HG03354 (cell line): ENCODE results near the gene ITGA8.

Experiments
- ATAC-seq: cut with Tn5 transposase; IDR thresholded peaks from one replicate; pipeline ENCODE4 v1.9.1; 2021; ENCODE audit warnings: mild to moderate bottlenecking; ENCODE audit not compliant: unreplicated experiment, poor library complexity, severe bottlenecking

The ITGA8 gene

GRCh38 chr10:15630353-15630752 lies 89.4 kb downstream of the ITGA8 start:
- no peak for ATAC-seq

- ATAC-seq = no peak
Measured at GRCh38 chr10:15627617-15628196, 92.0 kb downstream of the ITGA8 start.

- ATAC-seq = no peak
Measured at GRCh38 chr10:15626937-15627336, 92.8 kb downstream of the ITGA8 start.

- ATAC-seq = no peak
Measured at GRCh38 chr10:15625261-15625660, 94.5 kb downstream of the ITGA8 start.

- ATAC-seq = no peak
Measured at GRCh38 chr10:15624401-15625196, 95.1 kb downstream of the ITGA8 start.

GRCh38 chr10:15620836-15621515 lies 98.7 kb downstream of the ITGA8 start:
- ATAC-seq = no peak

- ATAC-seq = no peak
Measured at GRCh38 chr10:15620337-15620736, 99.4 kb downstream of the ITGA8 start.

GRCh38 chr10:15609246-15609645 lies 110.5 kb downstream of the ITGA8 start:
- no peak for ATAC-seq

- ATAC-seq = no peak
Measured at GRCh38 chr10:15606377-15606776, 113.3 kb downstream of the ITGA8 start.

- no peak for ATAC-seq
Measured at GRCh38 chr10:15605740-15606369, 113.9 kb downstream of the ITGA8 start.

GRCh38 chr10:15603446-15604011 lies 116.2 kb downstream of the ITGA8 start:
- ATAC-seq = no peak

GRCh38 chr10:15601819-15602218 lies 117.9 kb downstream of the ITGA8 start:
- ATAC-seq = no peak

- no peak for ATAC-seq
Measured at GRCh38 chr10:15595260-15595659, 124.5 kb downstream of the ITGA8 start.

- no peak for ATAC-seq
Measured at GRCh38 chr10:15591937-15592336, 127.8 kb downstream of the ITGA8 start.

- ATAC-seq = no peak
Measured at GRCh38 chr10:15591431-15591830, 128.3 kb downstream of the ITGA8 start.

GRCh38 chr10:15588635-15589508 lies 130.8 kb downstream of the ITGA8 start:
- no peak for ATAC-seq

- ATAC-seq = no peak
Measured at GRCh38 chr10:15588151-15588550, 131.6 kb downstream of the ITGA8 start.

GRCh38 chr10:15587271-15587670 lies 132.5 kb downstream of the ITGA8 start:
- no peak for ATAC-seq

- ATAC-seq = peak; percentile 90
Measured at GRCh38 chr10:15585303-15585715, 134.4 kb downstream of the ITGA8 start.
